ENCODE results near the gene TRPC4. TPM values are rescaled to one million over a fixed set of nuclear protein-coding genes. Genes with fewer than 3 reads are reported as not detected.

TRPC4 gene
- total RNA-seq, 2 experiments from 2014 or later, result not detected

DNA sequence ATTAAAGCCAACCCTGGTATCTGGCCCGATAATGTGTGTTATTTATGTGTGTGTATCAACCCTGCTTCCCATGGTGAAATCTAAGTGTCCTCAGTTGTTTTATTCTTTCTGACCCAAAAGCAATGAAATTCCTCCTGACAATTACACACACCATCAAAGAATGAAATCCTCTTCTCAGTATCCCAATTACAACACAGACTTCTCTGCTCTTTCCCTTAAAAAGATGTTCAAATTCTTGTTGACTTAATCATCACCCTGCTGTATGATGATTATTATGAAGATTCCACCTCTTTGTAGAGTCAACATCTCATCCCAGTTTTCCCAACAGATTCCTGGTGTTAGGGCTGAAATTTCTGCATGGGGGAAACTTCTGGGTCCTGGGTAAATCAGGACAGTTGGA is 8.9 kb upstream of the TRPC4 start:
- Histone ChIP-seq H3K4me1 (ENCODE audit: insufficient read depth, low read length) (no peaks in the 10 kb centered on the region), H3K4me3 (ENCODE audit: low read length) (no peak overlapping the region), H3K27ac (ENCODE audit: low read depth in 1 of 2, low read length in 2 of 2) (no peak overlapping the region), H3K36me3 (ENCODE audit: insufficient read depth, low read length) (no peaks in the 10 kb centered on the region), H3K27me3 (ENCODE audit: control insufficient read depth in 1 of 2, insufficient read depth in 2 of 2, low read length in 2 of 2) (no peaks in the 10 kb centered on the region), H3K9me3 (ENCODE audit: control insufficient read depth in 1 of 2, insufficient read depth in 1 of 2, low read length in 2 of 2) (peaks cover 0 to 3% of the 10 kb centered on the region in 2 experiments)
- H3K36me3 Mint-ChIP-seq (ENCODE audit: low read depth), result no peaks in the 10 kb centered on the region
- no peak overlapping the region for H3K27ac Mint-ChIP-seq
- intact Hi-C loops (cut with DNase I, micrococcal nuclease), result no loop called here
- no peaks in the 10 kb centered on the region for H3K27me3 Mint-ChIP-seq
- no peak for ATAC-seq (ENCODE audit: poor library complexity)
- no peaks in the 10 kb centered on the region for H3K4me1 Mint-ChIP-seq (ENCODE audit: low read depth)
- no peaks in the 10 kb centered on the region for H3K9me3 Mint-ChIP-seq
- ChIA-PET CTCF (no interaction called here), POLR2A (no interaction called here)
- no peak overlapping the region for H3K4me3 Mint-ChIP-seq
- DNase-seq, result no peak
- TF ChIP-seq, protein P1, sequence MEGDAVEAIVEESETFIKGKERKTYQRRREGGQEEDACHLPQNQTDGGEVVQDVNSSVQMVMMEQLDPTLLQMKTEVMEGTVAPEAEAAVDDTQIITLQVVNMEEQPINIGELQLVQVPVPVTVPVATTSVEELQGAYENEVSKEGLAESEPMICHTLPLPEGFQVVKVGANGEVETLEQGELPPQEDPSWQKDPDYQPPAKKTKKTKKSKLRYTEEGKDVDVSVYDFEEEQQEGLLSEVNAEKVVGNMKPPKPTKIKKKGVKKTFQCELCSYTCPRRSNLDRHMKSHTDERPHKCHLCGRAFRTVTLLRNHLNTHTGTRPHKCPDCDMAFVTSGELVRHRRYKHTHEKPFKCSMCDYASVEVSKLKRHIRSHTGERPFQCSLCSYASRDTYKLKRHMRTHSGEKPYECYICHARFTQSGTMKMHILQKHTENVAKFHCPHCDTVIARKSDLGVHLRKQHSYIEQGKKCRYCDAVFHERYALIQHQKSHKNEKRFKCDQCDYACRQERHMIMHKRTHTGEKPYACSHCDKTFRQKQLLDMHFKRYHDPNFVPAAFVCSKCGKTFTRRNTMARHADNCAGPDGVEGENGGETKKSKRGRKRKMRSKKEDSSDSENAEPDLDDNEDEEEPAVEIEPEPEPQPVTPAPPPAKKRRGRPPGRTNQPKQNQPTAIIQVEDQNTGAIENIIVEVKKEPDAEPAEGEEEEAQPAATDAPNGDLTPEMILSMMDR (IDR thresholded peaks at IDR 0.05), result no peak

DNA sequence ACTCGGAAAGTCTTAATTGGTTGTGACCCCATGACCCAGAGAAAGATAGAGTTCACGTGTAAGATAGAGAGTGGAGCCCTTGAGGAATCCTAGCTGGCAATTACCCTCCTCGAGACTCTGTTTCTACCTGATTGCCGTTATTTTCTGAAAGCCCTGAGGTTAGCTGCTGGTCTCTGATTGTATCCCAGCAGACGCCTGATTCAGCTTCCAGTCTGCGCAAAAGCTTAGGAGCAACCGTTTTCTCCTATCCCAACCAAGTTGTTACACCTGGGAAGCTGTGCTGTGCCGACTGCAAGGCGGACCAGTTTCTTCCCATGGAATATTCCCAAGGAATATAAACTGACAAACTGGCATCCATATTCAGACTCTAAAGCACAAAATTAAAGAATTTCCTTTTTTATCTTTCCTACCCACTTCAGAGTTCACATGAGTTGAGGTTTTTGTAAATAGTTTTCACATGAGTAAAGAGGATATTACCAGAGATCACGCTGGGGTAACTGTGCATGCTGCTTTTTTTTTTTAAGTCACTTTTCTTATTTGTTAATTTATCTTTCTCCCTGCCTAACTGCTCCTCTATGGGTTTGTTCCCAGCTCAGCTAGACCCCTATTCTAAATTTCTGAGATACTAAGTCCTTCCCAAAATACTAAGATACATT is 1.5 kb upstream of the TRPC4 start:
- intact Hi-C loops (cut with DNase I, micrococcal nuclease), result no loop called here
- H3K4me3 Mint-ChIP-seq, result no peak overlapping the region
- no peaks in the 10 kb centered on the region for H3K9me3 Mint-ChIP-seq
- Histone ChIP-seq H3K36me3 (ENCODE audit: insufficient read depth, low read length) (no peaks in the 10 kb centered on the region), H3K27me3 (ENCODE audit: control insufficient read depth in 1 of 2, insufficient read depth in 2 of 2, low read length in 2 of 2) (peaks cover 21 to 23% of the 10 kb centered on the region in 2 experiments), H3K27ac (ENCODE audit: low read depth in 1 of 2, low read length in 2 of 2) (no peak overlapping the region), H3K4me1 (ENCODE audit: insufficient read depth, low read length) (no peaks in the 10 kb centered on the region), H3K9me3 (ENCODE audit: control insufficient read depth in 1 of 2, insufficient read depth in 1 of 2, low read length in 2 of 2) (peaks cover 0 to 20% of the 10 kb centered on the region in 2 experiments), H3K4me3 (ENCODE audit: low read length) (no peak overlapping the region)
- no peaks in the 10 kb centered on the region for H3K4me1 Mint-ChIP-seq (ENCODE audit: low read depth)
- ATAC-seq (ENCODE audit: poor library complexity), result no peak
- H3K27me3 Mint-ChIP-seq, result peaks cover 31% of the 10 kb centered on the region
- TF ChIP-seq, protein P1 (IDR thresholded peaks at IDR 0.05), result no peak
- H3K36me3 Mint-ChIP-seq (ENCODE audit: low read depth), result no peaks in the 10 kb centered on the region
- no peak overlapping the region for H3K27ac Mint-ChIP-seq
- ChIA-PET POLR2A (no interaction called here), CTCF (no interaction called here)
- no peak for DNase-seq

DNA sequence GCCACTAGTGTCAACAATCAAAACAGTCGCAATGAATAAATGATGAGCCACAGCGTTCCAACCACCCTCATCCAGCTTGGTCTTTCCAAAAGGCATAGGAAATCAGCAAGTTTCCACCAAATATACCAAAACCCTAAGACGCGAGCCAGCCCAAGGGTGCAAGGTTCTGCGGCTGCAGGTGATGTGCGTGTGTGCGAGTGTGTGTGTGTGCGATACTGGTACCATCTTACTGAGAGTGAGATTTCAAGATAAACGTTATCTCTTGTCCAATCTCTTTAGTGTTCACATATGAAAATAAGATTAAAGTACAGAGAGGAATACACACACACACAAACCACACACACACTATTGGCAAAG is 895 bp upstream of the TRPC4 start:
- Mint-ChIP-seq H3K9me3 (no peaks in the 10 kb centered on the region), H3K4me3 (no peak overlapping the region), H3K36me3 (ENCODE audit: low read depth) (no peaks in the 10 kb centered on the region), H3K27me3 (peaks cover 31% of the 10 kb centered on the region), H3K27ac (no peak overlapping the region), H3K4me1 (ENCODE audit: low read depth) (no peaks in the 10 kb centered on the region)
- peaks cover 21 to 23% of the 10 kb centered on the region in 2 experiments for H3K27me3 ChIP-seq (ENCODE audit: control insufficient read depth in 1 of 2, insufficient read depth in 2 of 2, low read length in 2 of 2)
- no peak overlapping the region for H3K27ac ChIP-seq (ENCODE audit: low read depth in 1 of 2, low read length in 2 of 2)
- ChIA-PET CTCF (no interaction called here), POLR2A (no interaction called here)
- ATAC-seq (ENCODE audit: poor library complexity), result no peak
- H3K4me3 ChIP-seq (ENCODE audit: low read length), result no peak overlapping the region
- no peaks in the 10 kb centered on the region for H3K36me3 ChIP-seq (ENCODE audit: insufficient read depth, low read length)
- no peak for DNase-seq
- TF ChIP-seq, protein P1 (IDR thresholded peaks at IDR 0.05), result no peak
- peaks cover 0 to 20% of the 10 kb centered on the region in 2 experiments for H3K9me3 ChIP-seq (ENCODE audit: control insufficient read depth in 1 of 2, insufficient read depth in 1 of 2, low read length in 2 of 2)
- no peaks in the 10 kb centered on the region for H3K4me1 ChIP-seq (ENCODE audit: insufficient read depth, low read length)
- intact Hi-C loops (cut with DNase I, micrococcal nuclease), result no loop called here
